Measurements from ENCODE around the gene ADIG.

- TF ChIP-seq, protein P1, sequence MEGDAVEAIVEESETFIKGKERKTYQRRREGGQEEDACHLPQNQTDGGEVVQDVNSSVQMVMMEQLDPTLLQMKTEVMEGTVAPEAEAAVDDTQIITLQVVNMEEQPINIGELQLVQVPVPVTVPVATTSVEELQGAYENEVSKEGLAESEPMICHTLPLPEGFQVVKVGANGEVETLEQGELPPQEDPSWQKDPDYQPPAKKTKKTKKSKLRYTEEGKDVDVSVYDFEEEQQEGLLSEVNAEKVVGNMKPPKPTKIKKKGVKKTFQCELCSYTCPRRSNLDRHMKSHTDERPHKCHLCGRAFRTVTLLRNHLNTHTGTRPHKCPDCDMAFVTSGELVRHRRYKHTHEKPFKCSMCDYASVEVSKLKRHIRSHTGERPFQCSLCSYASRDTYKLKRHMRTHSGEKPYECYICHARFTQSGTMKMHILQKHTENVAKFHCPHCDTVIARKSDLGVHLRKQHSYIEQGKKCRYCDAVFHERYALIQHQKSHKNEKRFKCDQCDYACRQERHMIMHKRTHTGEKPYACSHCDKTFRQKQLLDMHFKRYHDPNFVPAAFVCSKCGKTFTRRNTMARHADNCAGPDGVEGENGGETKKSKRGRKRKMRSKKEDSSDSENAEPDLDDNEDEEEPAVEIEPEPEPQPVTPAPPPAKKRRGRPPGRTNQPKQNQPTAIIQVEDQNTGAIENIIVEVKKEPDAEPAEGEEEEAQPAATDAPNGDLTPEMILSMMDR (IDR thresholded peaks at IDR 0.05 in 8 of 11, conservative IDR thresholded peaks at IDR 0.05 in 3 of 11): no peak
- TF ChIP-seq POLR2A (IDR thresholded peaks at IDR 0.05): no peak
Observed at GRCh38 chr20:38579921-38580320, 1.1 kb upstream of the ADIG start.

Measured in spleen (tissue), 7 donors.